Liver (tissue), 3 donors: ENCODE data around the gene SCN10A.

Source experiments
- GABPA ChIP-seq, 2 donors: IDR thresholded peaks in 1 of 2; conservative IDR thresholded peaks in 1 of 2; 2 replicates each; pipeline ENCODE4 v1.6.1; 2016; ENCODE audit warnings: antibody characterized with exemption in 2 of 2, mild to moderate bottlenecking in 1 of 2, moderate library complexity in 1 of 2
- NR2F2 ChIP-seq: IDR thresholded peaks from 2 replicates; pipeline ENCODE4 v1.6.1; 2016; ENCODE audit warnings: antibody characterized with exemption
- RAD21 ChIP-seq, 2 donors: IDR thresholded peaks; 2 replicates each; pipeline ENCODE4 v1.6.1; 2016; ENCODE audit warnings: antibody characterized with exemption in 2 of 2, mild to moderate bottlenecking in 2 of 2
- RXRA ChIP-seq, 2 donors: IDR thresholded peaks; 2 replicates each; pipeline ENCODE4 v1.6.1; 2017 to 2018; ENCODE audit warnings: antibody characterized with exemption in 2 of 2, mild to moderate bottlenecking in 1 of 2
- SP1 ChIP-seq: IDR thresholded peaks from 2 replicates; pipeline ENCODE4 v1.6.1; 2018; ENCODE audit warnings: antibody characterized with exemption, mild to moderate bottlenecking
- TAF1 ChIP-seq: conservative IDR thresholded peaks from 2 replicates; pipeline ENCODE4 v1.6.1; 2016; ENCODE audit warnings: antibody characterized with exemption, mild to moderate bottlenecking
- YY1 ChIP-seq: IDR thresholded peaks from 2 replicates; pipeline ENCODE4 v1.6.1; 2016; ENCODE audit warnings: antibody characterized with exemption, mild to moderate bottlenecking
- TF ChIP-seq, protein P1 (sequence below): fragments of 150-350 bp; IDR thresholded peaks from 2 replicates; pipeline ENCODE4 v1.5.1; 2017; ENCODE audit warnings: improper control_type of control experiment, low read depth, low read length; ENCODE audit not compliant: missing input control
- TF ChIP-seq, protein P2 (sequence below): IDR thresholded peaks from 2 replicates; pipeline ENCODE4 v1.6.1; 2016; ENCODE audit warnings: antibody characterized with exemption
- donor health status: healthy.
- donor health status: healthy.

DNA sequence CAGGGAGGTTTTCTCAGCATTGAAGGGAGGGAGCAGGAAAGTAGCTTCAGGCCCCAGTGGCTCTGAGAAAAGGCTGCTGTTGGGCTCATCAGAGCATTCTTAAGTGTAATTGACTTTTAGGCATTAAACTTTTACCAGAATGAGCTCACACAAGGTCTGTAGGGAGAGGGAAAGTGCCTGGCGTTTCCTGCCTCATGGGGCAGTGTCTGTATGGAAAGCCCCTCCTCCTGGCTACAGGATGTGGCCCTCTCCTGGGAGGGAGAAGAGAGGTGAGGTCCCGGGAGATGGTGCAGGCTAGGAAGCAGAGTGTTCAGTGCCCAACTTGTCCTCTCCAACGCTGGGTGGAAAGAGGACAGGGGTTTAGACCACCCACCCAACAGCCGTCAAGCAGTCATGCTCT is 21.3 kb upstream of the SCN10A start:
- no peak for TF ChIP-seq SP1
- TF ChIP-seq, protein P1, sequence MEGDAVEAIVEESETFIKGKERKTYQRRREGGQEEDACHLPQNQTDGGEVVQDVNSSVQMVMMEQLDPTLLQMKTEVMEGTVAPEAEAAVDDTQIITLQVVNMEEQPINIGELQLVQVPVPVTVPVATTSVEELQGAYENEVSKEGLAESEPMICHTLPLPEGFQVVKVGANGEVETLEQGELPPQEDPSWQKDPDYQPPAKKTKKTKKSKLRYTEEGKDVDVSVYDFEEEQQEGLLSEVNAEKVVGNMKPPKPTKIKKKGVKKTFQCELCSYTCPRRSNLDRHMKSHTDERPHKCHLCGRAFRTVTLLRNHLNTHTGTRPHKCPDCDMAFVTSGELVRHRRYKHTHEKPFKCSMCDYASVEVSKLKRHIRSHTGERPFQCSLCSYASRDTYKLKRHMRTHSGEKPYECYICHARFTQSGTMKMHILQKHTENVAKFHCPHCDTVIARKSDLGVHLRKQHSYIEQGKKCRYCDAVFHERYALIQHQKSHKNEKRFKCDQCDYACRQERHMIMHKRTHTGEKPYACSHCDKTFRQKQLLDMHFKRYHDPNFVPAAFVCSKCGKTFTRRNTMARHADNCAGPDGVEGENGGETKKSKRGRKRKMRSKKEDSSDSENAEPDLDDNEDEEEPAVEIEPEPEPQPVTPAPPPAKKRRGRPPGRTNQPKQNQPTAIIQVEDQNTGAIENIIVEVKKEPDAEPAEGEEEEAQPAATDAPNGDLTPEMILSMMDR, result no peak
- TF ChIP-seq YY1, result no peak
- no peak for TF ChIP-seq RXRA (IDR thresholded peaks at IDR 0.05)
- no peak for TF ChIP-seq NR2F2
- TF ChIP-seq TAF1, result no peak
- TF ChIP-seq, protein P2, sequence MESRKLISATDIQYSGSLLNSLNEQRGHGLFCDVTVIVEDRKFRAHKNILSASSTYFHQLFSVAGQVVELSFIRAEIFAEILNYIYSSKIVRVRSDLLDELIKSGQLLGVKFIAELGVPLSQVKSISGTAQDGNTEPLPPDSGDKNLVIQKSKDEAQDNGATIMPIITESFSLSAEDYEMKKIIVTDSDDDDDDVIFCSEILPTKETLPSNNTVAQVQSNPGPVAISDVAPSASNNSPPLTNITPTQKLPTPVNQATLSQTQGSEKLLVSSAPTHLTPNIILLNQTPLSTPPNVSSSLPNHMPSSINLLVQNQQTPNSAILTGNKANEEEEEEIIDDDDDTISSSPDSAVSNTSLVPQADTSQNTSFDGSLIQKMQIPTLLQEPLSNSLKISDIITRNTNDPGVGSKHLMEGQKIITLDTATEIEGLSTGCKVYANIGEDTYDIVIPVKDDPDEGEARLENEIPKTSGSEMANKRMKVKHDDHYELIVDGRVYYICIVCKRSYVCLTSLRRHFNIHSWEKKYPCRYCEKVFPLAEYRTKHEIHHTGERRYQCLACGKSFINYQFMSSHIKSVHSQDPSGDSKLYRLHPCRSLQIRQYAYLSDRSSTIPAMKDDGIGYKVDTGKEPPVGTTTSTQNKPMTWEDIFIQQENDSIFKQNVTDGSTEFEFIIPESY, result no peak
- no peak for TF ChIP-seq GABPA (IDR thresholded peaks at IDR 0.05 in 1 of 2, conservative IDR thresholded peaks at IDR 0.05 in 1 of 2)
- TF ChIP-seq RAD21 (IDR thresholded peaks at IDR 0.05), result no peak
